Spinal cord (tissue), 10 donors: Measurements from ENCODE around the gene TMEM19. TPM values are rescaled to one million over a fixed set of nuclear protein-coding genes. Genes with fewer than 3 reads are reported as not detected.
"Not testable (repeated sequence)": the region's sequence is repeated elsewhere in the genome, so short reads cannot be mapped to it uniquely, and the experiment has no call there.

Experiments
- DNase-seq, 6 donors: peaks; one replicate each; pipeline versions ENCODE4 v3.0.0 to v3.0.0-alpha.2; 2013 to 2015; ENCODE audit warnings: low spot score in 6 of 6, low read depth in 4 of 6
- H3K27ac ChIP-seq: one replicate; pipeline ENCODE4 v1.5.1; 2013; ENCODE audit warnings: low read depth, low read length, control low read depth
- H3K27me3 ChIP-seq: one replicate; pipeline ENCODE4 v1.6.1; 2013; ENCODE audit warnings: low read length; ENCODE audit not compliant: control insufficient read depth, insufficient read depth
- H3K36me3 ChIP-seq: one replicate; pipeline ENCODE4 v1.6.1; 2013; ENCODE audit warnings: low read length; ENCODE audit not compliant: control insufficient read depth, insufficient read depth
- H3K4me1 ChIP-seq: one replicate; pipeline ENCODE4 v1.6.1; 2013; ENCODE audit warnings: low read length; ENCODE audit not compliant: control insufficient read depth, insufficient read depth
- H3K4me3 ChIP-seq: one replicate; pipeline ENCODE4 v1.5.1; 2013; ENCODE audit warnings: low read depth, low read length, control low read depth
- H3K9me3 ChIP-seq: one replicate; pipeline ENCODE4 v1.6.1; 2013; ENCODE audit warnings: low read length; ENCODE audit not compliant: control insufficient read depth, insufficient read depth
- WGBS: methylation state at CpG from one replicate; pipeline ENCODE4 v1.1.5; 2013; ENCODE audit warnings: missing lambda C conversion rate; ENCODE audit not compliant: insufficient coverage; 5-methylcytosine and 5-hydroxymethylcytosine counted together
- polyA plus RNA-seq, 2 donors: library from polyadenylated mRNA; unstranded; fragments of 120-200 nt; gene quantifications; one replicate each; pipeline ENCODE4 v1.2.1, GENCODE V29; 2013; ENCODE audit not compliant: insufficient read length in 2 of 2
- total RNA-seq, 2 donors: library from RNA; depleted of rRNA in 1 of 2; stranded (reverse); fragments of 120-200 nt in 1 of 2; fragments of >200 nt in 1 of 2; gene quantifications; one replicate each; pipeline versions ENCODE4 v1.2.3 to v1.2.4, GENCODE V29; 2013 to 2014
- donor health status: healthy.

Gene TMEM19
- total and polyA plus RNA-seq, 4 donors, result 29.2 to 58.1 (median 38.7) TPM

DNA sequence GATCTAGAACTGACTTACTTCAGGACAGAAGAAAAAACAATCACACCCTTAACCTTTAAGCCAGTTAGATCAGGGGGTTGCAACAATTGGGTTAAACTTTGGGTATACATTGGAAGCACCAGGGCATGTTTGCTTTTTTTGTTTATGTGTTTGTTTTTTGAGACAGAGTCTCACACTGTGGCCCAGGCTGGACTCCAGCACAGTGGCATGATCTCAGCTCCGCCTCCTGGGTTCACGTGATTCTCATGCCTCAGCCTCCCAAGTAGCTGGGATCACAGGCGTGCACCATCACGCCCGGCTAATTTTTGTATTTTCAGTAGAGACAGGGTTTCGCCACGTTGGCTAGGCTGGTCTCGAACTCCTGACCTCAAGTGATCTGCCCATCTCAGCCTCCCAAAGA is 16.3 kb downstream of the TMEM19 start:
- not testable (repeated sequence) for H3K9me3 ChIP-seq, H3K4me3 ChIP-seq, H3K27me3 ChIP-seq, H3K4me1 ChIP-seq, H3K27ac ChIP-seq, DNase-seq
- WGBS, result 89% methylated on average over 8 of the region's 8 CpGs
- H3K36me3 ChIP-seq, result peaks cover 16% of the 10 kb centered on the region

DNA sequence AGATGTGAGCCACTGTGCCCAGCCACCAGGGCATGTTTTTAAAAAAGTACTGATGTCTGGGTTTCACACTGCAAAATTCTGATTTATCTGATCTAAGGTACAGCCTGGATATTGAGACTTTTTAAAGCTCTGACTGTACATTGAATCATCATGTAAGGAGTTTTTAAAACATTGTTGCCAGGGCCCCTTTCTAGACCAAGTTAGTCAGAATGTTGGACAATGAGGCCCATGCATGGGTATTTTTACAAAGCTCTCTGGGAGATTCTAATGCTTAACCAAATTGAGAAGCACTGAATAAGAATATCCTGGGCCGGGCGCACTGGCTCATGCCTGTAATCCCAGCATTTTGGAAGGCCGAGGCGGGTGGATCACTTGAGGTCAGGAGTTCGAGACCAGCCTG is 16.7 kb downstream of the TMEM19 start:
- Histone ChIP-seq H3K4me3 (no peak overlapping the region), H3K36me3 (peaks cover 16% of the 10 kb centered on the region), H3K4me1 (no peaks in the 10 kb centered on the region), H3K9me3 (no peaks in the 10 kb centered on the region), H3K27me3 (no peaks in the 10 kb centered on the region), H3K27ac (no peak overlapping the region)
- WGBS, result 100% methylated on average over 2 of the region's 5 CpGs
- no peak for DNase-seq

DNA sequence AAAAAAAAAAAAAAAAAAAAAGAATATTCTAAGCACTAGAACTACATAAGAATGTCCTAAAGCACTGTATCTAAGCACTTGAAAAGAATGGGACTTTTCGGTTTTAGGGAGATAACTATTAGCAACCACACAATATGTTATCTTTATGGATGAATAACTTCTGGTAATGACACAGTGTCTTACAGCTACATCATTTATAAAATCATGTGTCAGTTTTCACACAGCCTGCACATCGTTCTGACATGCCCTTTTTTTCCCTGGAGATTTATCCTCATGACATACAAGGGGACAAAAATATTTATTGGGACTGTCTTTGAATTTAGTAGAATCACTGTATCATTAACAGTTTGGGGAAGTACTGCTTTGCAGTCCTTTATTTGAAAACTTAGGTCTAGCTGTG is 17.3 kb downstream of the TMEM19 start:
- Histone ChIP-seq H3K9me3 (no peaks in the 10 kb centered on the region), H3K36me3 (peaks cover 16% of the 10 kb centered on the region), H3K4me3 (no peak overlapping the region), H3K27ac (no peak overlapping the region), H3K27me3 (no peaks in the 10 kb centered on the region), H3K4me1 (no peaks in the 10 kb centered on the region)
- DNase-seq, result no peak
- no CpG with 5 or more reads among the region's 2 CpGs for WGBS

DNA sequence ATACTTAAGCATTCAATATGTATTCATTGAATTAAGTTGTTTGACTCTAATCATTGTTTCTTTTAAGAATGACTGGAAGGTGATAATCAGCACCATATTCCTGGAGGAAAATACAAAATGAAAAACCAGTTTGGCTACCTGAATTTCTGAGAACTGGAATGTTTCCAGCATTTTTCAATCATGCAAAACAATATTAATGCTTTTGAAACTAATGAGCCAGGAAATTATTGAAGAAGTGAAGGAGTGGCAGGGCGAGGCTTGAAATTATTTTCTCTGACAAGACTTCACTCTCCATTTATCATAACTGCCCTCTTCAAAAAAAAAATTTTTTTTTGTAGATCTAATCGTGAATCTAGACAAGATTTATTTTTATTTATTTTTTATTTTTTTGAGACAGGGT is 19.0 kb downstream of the TMEM19 start:
- H3K27ac ChIP-seq, result no peak overlapping the region
- DNase-seq, result no peak
- no peak overlapping the region for H3K4me3 ChIP-seq
- no peaks in the 10 kb centered on the region for H3K4me1 ChIP-seq
- no peaks in the 10 kb centered on the region for H3K27me3 ChIP-seq
- H3K9me3 ChIP-seq, result no peaks in the 10 kb centered on the region
- peaks cover 4% of the 10 kb centered on the region for H3K36me3 ChIP-seq
- no CpG with 5 or more reads among the region's 2 CpGs for whole genome bisulfite sequencing

DNA sequence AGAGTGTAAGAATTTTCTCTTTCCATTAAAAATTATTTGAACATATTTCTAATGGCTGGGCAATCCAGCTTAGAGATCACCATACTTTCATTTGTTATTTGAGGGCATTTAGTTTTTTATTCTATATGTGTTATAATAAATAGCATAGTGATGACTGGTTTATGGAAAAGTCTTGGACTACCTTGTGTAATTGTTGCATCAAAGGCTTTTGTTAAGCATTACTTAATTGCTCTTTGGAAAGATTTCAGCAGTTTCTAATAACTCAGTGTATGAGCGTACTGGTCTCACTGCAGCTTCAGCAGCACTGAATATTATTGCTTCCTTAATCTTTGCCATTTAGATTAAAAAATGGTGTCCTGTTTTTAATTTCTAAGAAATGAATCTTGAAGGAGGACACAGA is 22.8 kb downstream of the TMEM19 start:
- no CpG with 5 or more reads among the region's 1 CpG for WGBS
- no peaks in the 10 kb centered on the region for H3K27me3 ChIP-seq
- no peaks in the 10 kb centered on the region for H3K9me3 ChIP-seq
- no peak overlapping the region for H3K4me3 ChIP-seq
- no peaks in the 10 kb centered on the region for H3K4me1 ChIP-seq
- no peak overlapping the region for H3K27ac ChIP-seq
- DNase-seq, result no peak
- H3K36me3 ChIP-seq, result no peaks in the 10 kb centered on the region

DNA sequence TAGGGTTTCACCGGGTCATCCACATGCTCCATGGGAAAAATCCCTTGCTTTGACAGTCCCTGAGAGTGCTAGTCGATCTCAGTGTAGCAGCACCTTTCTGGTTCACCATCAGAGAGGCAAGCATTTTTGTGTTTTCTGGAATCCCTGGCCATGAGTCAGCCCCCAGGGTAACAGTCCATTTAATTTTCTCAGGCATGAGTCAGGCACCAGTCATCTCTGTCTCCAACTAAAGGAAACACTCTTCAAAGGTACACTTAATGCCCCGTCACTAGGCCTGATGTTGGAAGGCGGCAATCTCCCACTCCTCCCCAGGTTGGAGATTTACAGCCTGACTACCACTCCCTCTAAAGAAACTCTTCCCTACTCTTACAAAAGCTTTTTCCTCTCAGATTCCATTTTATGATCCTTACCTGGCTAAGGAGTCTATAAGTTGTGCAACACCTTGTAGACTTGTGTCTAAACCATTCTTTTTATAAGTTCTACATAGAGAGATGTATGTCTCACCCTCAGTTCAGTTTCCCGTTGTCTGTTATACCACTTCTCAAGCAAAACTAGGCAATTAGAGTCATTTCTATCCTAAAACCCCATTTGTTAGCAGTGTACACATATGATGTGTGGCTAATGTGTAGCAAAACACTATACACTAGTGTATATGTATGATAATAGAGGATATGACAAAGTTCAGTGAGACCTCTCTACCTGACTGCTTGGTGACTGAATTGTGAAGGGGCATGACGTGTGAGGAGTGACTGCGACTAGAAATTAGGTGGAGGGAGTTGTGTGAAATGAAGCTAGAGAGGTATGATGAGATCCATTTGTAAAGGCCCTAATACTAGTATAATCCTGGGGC is 24.6 kb downstream of the TMEM19 start:
- Histone ChIP-seq H3K9me3 (peaks cover 4% of the 10 kb centered on the region), H3K4me1 (no peaks in the 10 kb centered on the region), H3K27me3 (no peaks in the 10 kb centered on the region), H3K36me3 (no peaks in the 10 kb centered on the region), H3K4me3 (no peak overlapping the region), H3K27ac (no peak overlapping the region)
- DNase-seq, result no peak
- 94% methylated on average over 5 of the region's 7 CpGs for WGBS

DNA sequence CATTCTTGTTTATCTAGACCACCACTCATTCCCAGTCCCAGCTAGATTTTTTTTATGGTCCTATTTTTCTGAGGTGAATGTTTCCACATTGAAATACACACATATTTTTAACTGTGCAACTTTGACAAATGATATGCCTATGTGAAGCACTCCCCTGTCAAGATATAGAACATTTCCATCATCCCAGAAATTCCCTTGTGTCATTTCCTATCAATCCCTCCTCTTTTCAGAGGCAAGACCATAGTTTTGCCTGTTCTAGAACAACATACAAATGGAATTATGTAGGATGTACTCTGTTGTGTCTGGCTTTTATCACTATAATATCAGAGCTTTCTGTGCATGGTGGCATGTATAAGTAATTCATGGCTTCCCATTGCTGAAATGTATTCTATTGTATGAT is 32.7 kb downstream of the TMEM19 start:
- no peak overlapping the region for H3K27ac ChIP-seq

DNA sequence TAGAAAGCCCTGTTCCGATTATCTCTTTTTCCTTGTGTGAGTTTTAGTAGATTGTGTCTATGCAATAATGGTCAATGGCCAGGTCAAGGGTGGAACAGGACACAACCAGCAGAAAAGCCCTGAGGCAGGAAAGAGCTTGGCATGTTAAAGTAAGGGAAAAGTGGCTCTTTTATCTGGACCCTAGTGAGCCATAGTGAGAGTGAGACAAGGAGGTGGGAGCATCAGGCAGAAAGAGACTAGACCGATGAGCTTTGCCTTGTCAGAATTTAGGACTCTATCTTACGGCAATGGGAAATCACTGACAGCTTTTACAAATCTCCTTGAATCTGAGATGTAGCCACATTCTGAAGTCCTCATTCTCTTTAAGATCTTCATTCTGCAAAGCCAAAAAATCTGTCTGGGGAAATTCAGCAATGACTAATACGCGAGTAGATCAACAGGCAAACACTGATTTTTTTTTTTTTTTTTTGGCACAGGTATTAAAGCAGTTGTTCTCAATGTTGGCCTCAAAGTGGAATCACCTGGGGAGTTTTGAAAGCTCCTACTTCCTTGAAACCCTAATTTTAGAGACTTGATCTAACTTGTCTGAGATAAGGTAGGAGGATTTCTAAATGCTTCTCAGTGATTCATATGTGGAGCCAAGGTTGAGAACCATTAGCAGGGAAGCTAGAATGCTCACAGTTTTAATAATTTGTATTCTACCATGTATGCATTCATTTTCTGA is 33.9 kb downstream of the TMEM19 start:
- Histone ChIP-seq H3K4me3 (no peak overlapping the region), H3K27ac (no peak overlapping the region), H3K27me3 (no peaks in the 10 kb centered on the region), H3K36me3 (no peaks in the 10 kb centered on the region), H3K9me3 (no peaks in the 10 kb centered on the region), H3K4me1 (no peaks in the 10 kb centered on the region)
- 100% methylated on average over 5 of the region's 5 CpGs for WGBS
- no peak for DNase-seq

More for the DNA sequence above, 32.7 kb downstream of the TMEM19 start:
- Histone ChIP-seq H3K36me3 (no peaks in the 10 kb centered on the region), H3K9me3 (peaks cover 4% of the 10 kb centered on the region), H3K4me3 (no peak overlapping the region), H3K4me1 (no peaks in the 10 kb centered on the region), H3K27me3 (no peaks in the 10 kb centered on the region)
- DNase-seq, result no peak

DNA sequence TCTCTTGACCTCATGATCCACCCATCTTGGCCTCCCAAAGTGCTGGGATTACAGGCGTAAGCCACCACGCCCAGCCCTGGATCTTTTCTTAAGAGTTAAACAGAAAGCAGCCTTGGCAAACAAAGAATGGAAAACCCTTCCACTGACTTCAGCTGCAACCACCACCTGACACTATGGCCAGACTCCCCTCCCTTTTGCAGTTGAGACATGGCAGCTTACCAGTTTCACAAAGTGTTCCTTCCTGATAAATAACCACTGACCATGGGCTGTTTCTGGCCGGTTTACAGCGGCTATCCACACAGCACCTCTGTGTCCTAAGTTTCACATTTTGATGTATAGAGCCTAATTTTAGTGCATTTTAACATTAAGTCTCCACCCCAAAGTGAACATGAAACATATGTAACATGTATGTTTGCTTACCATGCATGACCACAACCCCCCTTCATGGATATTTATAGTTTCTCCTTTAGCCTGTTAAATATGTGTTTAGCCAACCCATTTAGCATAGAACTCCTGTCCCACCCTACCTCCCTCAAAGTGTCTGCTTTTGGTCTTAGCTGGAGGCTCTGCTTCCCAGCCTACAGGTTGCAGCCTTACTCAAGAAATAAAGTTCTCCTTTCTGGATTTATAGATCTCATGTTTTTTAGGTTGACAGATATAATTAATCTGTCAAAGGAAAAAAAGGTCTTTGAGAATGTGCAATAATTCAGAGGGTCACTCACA is 36.1 kb downstream of the TMEM19 start:
- WGBS, result 100% methylated on average over 2 of the region's 4 CpGs
- Histone ChIP-seq H3K27ac (no peak overlapping the region), H3K4me1 (no peaks in the 10 kb centered on the region), H3K9me3 (no peaks in the 10 kb centered on the region), H3K27me3 (no peaks in the 10 kb centered on the region), H3K36me3 (no peaks in the 10 kb centered on the region), H3K4me3 (no peak overlapping the region)
- DNase-seq, result no peak
